Trophoblast cell (in vitro differentiated cells and primary cell): ENCODE data around the gene IL1R1.

Experiments
- DNase-seq, 2 donors: peaks; one replicate each; pipeline ENCODE4 v3.0.0-alpha.2; 2016
- H2AFZ ChIP-seq: 2 replicates; pipeline ENCODE4 v1.6.1; 2013; ENCODE audit warnings: low read length, moderate library complexity, mild to moderate bottlenecking; ENCODE audit not compliant: insufficient read depth, poor library complexity
- H2AK5ac ChIP-seq: 2 replicates; pipeline ENCODE4 v1.6.1; 2013; ENCODE audit warnings: mild to moderate bottlenecking, low read length
- H2BK120ac ChIP-seq: 2 replicates; pipeline ENCODE4 v1.6.1; 2013; ENCODE audit warnings: low read length, mild to moderate bottlenecking, moderate library complexity; ENCODE audit not compliant: insufficient read depth, poor library complexity
- H2BK12ac ChIP-seq: 2 replicates; pipeline ENCODE4 v1.6.1; 2013; ENCODE audit warnings: mild to moderate bottlenecking, low read length, moderate library complexity
- H2BK5ac ChIP-seq: 2 replicates; pipeline ENCODE4 v1.6.1; 2013; ENCODE audit warnings: low read length, low read depth, moderate library complexity, mild to moderate bottlenecking; ENCODE audit not compliant: poor library complexity
- H3K14ac ChIP-seq: 2 replicates; pipeline ENCODE4 v1.6.1; 2013; ENCODE audit warnings: mild to moderate bottlenecking, low read length
- H3K18ac ChIP-seq: 2 replicates; pipeline ENCODE4 v1.6.1; 2013; ENCODE audit warnings: mild to moderate bottlenecking, low read length
- H3K23ac ChIP-seq: 2 replicates; pipeline ENCODE4 v1.6.1; 2013; ENCODE audit warnings: low read length
- H3K27ac ChIP-seq: 2 replicates; pipeline ENCODE4 v1.5.1; 2013; ENCODE audit warnings: low read depth, mild to moderate bottlenecking, inconsistent platforms, low read length, moderate library complexity
- H3K27me3 ChIP-seq: 2 replicates; pipeline ENCODE4 v1.6.1; 2013; ENCODE audit warnings: inconsistent platforms, mild to moderate bottlenecking, low read length, moderate library complexity; ENCODE audit not compliant: insufficient read depth
- H3K36me3 ChIP-seq, 2 experiments: 1 replicate in 1 of 2; 2 replicates in 1 of 2; pipeline ENCODE4 v1.6.1; 2013; ENCODE audit warnings: low read length in 2 of 2, mild to moderate bottlenecking in 2 of 2, moderate library complexity in 1 of 2; ENCODE audit not compliant: insufficient read depth in 2 of 2, control insufficient read depth in 1 of 2
- H3K4ac ChIP-seq: 2 replicates; pipeline ENCODE4 v1.6.1; 2013; ENCODE audit warnings: low read depth, mild to moderate bottlenecking, low read length, moderate library complexity
- H3K4me1 ChIP-seq, 2 experiments: 1 replicate in 1 of 2; 2 replicates in 1 of 2; pipeline ENCODE4 v1.6.1; 2013; ENCODE audit warnings: low read length in 2 of 2, mild to moderate bottlenecking in 2 of 2, moderate library complexity in 1 of 2; ENCODE audit not compliant: insufficient read depth in 2 of 2, control insufficient read depth in 1 of 2
- H3K4me2 ChIP-seq: 2 replicates; pipeline ENCODE4 v1.6.1; 2013; ENCODE audit warnings: inconsistent platforms, mild to moderate bottlenecking, low read length, moderate library complexity
- H3K4me3 ChIP-seq: 2 replicates; pipeline ENCODE4 v1.5.1; 2013; ENCODE audit warnings: mild to moderate bottlenecking, low read depth, low read length, inconsistent platforms
- H3K79me1 ChIP-seq: one replicate; pipeline ENCODE4 v1.6.1; 2013; ENCODE audit warnings: low read length
- H3K79me2 ChIP-seq: 2 replicates; pipeline ENCODE4 v1.6.1; 2013; ENCODE audit warnings: low read length, mild to moderate bottlenecking; ENCODE audit not compliant: control insufficient read depth, insufficient read depth, poor library complexity
- H3K9ac ChIP-seq: 2 replicates; pipeline ENCODE4 v1.6.1; 2013; ENCODE audit warnings: mild to moderate bottlenecking, low read length
- H3K9me3 ChIP-seq: 2 replicates; pipeline ENCODE4 v1.6.1; 2013; ENCODE audit warnings: low read depth, mild to moderate bottlenecking, control low read depth, inconsistent platforms, low read length; ENCODE audit not compliant: insufficient read depth
- H4K12ac ChIP-seq: 2 replicates; pipeline ENCODE4 v1.6.1; 2013; ENCODE audit warnings: low read depth, mild to moderate bottlenecking, low read length, moderate library complexity
- H4K8ac ChIP-seq: 2 replicates; pipeline ENCODE4 v1.6.1; 2013; ENCODE audit warnings: low read depth, mild to moderate bottlenecking, low read length, moderate library complexity
- H4K91ac ChIP-seq: one replicate; pipeline ENCODE4 v1.6.1; 2013; ENCODE audit warnings: low read depth, mild to moderate bottlenecking, low read length, moderate library complexity
- WGBS: extraction: QIAGEN DNeasy Blood & Tissue Kit; methylation state at CpG from one replicate; pipeline ENCODE4 v1.1.7; 2013; ENCODE audit warnings: missing lambda C conversion rate; ENCODE audit not compliant: insufficient read length, insufficient coverage; ENCODE audit errors: extremely low coverage; 5-methylcytosine and 5-hydroxymethylcytosine counted together

IL1R1 gene

GRCh38 chr2:102209474-102209873 lies 66.9 kb downstream of the IL1R1 start:
- Histone ChIP-seq H4K91ac (no peak overlapping the region), H3K14ac (no peak overlapping the region), H3K79me1 (no peaks in the 10 kb centered on the region), H2AFZ (no peak overlapping the region), H3K9me3 (no peaks in the 10 kb centered on the region), H3K27me3 (no peaks in the 10 kb centered on the region), H3K4me1 (no peaks in the 10 kb centered on the region), H3K4me2 (no peak overlapping the region), H3K4me3 (no peak overlapping the region), H3K36me3 (no peaks in the 10 kb centered on the region), H2AK5ac (no peak overlapping the region), H3K9ac (no peak overlapping the region), H3K27ac (no peak overlapping the region), H3K4ac (no peak overlapping the region), H3K18ac (no peak overlapping the region), H2BK5ac (no peak overlapping the region), H3K79me2 (no peaks in the 10 kb centered on the region), H4K12ac (no peak overlapping the region), H2BK120ac (no peak overlapping the region), H3K23ac (no peak overlapping the region), H2BK12ac (no peak overlapping the region), H4K8ac (no peak overlapping the region)
- no CpG with 5 or more reads among the region's 1 CpG for WGBS
- no peak for DNase-seq

- Histone ChIP-seq H3K18ac (no peak overlapping the region), H3K4me1 (no peaks in the 10 kb centered on the region), H3K4me2 (no peak overlapping the region), H4K12ac (no peak overlapping the region), H2BK120ac (no peak overlapping the region), H3K23ac (no peak overlapping the region), H2AK5ac (no peak overlapping the region), H2BK5ac (no peak overlapping the region), H3K79me2 (no peaks in the 10 kb centered on the region), H3K9ac (no peak overlapping the region), H4K91ac (no peak overlapping the region), H4K8ac (no peak overlapping the region), H3K4me3 (no peak overlapping the region), H3K27ac (no peak overlapping the region), H3K36me3 (no peaks in the 10 kb centered on the region), H3K27me3 (no peaks in the 10 kb centered on the region), H3K4ac (no peak overlapping the region), H2AFZ (no peak overlapping the region), H3K9me3 (peaks cover 5% of the 10 kb centered on the region), H3K14ac (no peak overlapping the region), H3K79me1 (no peaks in the 10 kb centered on the region), H2BK12ac (no peak overlapping the region)
- no peak for DNase-seq
Measured at GRCh38 chr2:102217032-102217431, 74.5 kb downstream of the IL1R1 start.

GRCh38 chr2:102224824-102225739 lies 82.5 kb downstream of the IL1R1 start:
- Histone ChIP-seq H3K79me2 (no peaks in the 10 kb centered on the region), H2AK5ac (no peak overlapping the region), H2AFZ (no peak overlapping the region), H4K91ac (no peak overlapping the region), H3K27ac (no peak overlapping the region), H3K79me1 (peaks cover 6% of the 10 kb centered on the region), H2BK12ac (peak overlapping the region; percentile 10), H3K9ac (no peak overlapping the region), H3K4me1 (peaks cover 9 to 13% of the 10 kb centered on the region in 2 experiments), H2BK5ac (no peak overlapping the region), H3K4me2 (no peak overlapping the region), H2BK120ac (no peak overlapping the region), H3K36me3 (no peaks in the 10 kb centered on the region), H3K27me3 (no peaks in the 10 kb centered on the region), H4K8ac (no peak overlapping the region), H3K18ac (no peak overlapping the region), H3K14ac (no peak overlapping the region), H4K12ac (no peak overlapping the region), H3K23ac (no peak overlapping the region), H3K4me3 (no peak overlapping the region), H3K9me3 (no peaks in the 10 kb centered on the region), H3K4ac (no peak overlapping the region)
- no CpG with 5 or more reads among the region's 8 CpGs for WGBS
- no peak for DNase-seq

GRCh38 chr2:102226171-102226570 lies 83.6 kb downstream of the IL1R1 start:
- H2BK12ac ChIP-seq: no peak overlapping the region
- WGBS: no CpG with 5 or more reads among the region's 6 CpGs
- H3K36me3 ChIP-seq: no peaks in the 10 kb centered on the region
- peaks cover 9 to 13% of the 10 kb centered on the region in 2 experiments for H3K4me1 ChIP-seq
- H4K12ac ChIP-seq: no peak overlapping the region
- H3K18ac ChIP-seq: no peak overlapping the region
- peak in 1 of 2 donors; percentile 24 for DNase-seq
- H3K79me2 ChIP-seq: no peaks in the 10 kb centered on the region
- no peak overlapping the region for H4K8ac ChIP-seq
- no peaks in the 10 kb centered on the region for H3K27me3 ChIP-seq
- no peak overlapping the region for H3K4me3 ChIP-seq
- H2BK120ac ChIP-seq: no peak overlapping the region
- no peak overlapping the region for H3K27ac ChIP-seq
- no peak overlapping the region for H3K4me2 ChIP-seq
- no peak overlapping the region for H3K14ac ChIP-seq
- H3K9me3 ChIP-seq: peaks cover 2% of the 10 kb centered on the region
- no peak overlapping the region for H2AFZ ChIP-seq
- H3K23ac ChIP-seq: no peak overlapping the region
- H3K79me1 ChIP-seq: peaks cover 6% of the 10 kb centered on the region
- H2AK5ac ChIP-seq: no peak overlapping the region
- H3K4ac ChIP-seq: no peak overlapping the region
- H2BK5ac ChIP-seq: no peak overlapping the region
- H4K91ac ChIP-seq: no peak overlapping the region
- no peak overlapping the region for H3K9ac ChIP-seq
